HCT116 (cell line): ENCODE measurements around the gene PLCB1.

ENCODE experiments used
- CTCF ChIP-seq, 3 experiments: fragments of 200-600 bp in 1 of 3; sonication (generic) in 1 of 3; IDR thresholded peaks in 2 of 3; conservative IDR thresholded peaks in 1 of 3; 2 replicates each; pipeline ENCODE4 v1.5.1; 2012 to 2017; ENCODE audit warnings: low read depth in 2 of 3, low read length in 2 of 3, antibody characterized with exemption in 1 of 3, borderline replicate concordance in 1 of 3, control low read depth in 1 of 3, mild to moderate bottlenecking in 1 of 3, mixed read lengths in 1 of 3, mixed run types in 1 of 3, moderate library complexity in 1 of 3; ENCODE audit not compliant: insufficient read depth in 1 of 3
- EZH2phosphoT487 ChIP-seq: fragments of 200-600 bp; IDR thresholded peaks from 2 replicates; pipeline ENCODE4 v1.6.1; 2018; ENCODE audit warnings: antibody characterized with exemption, borderline replicate concordance
- POLR2AphosphoS5 ChIP-seq: IDR thresholded peaks from 2 replicates; pipeline ENCODE4 v1.6.1; 2011; ENCODE audit warnings: mild to moderate bottlenecking, low read depth, low read length, moderate library complexity
- SP1 ChIP-seq: IDR thresholded peaks from 2 replicates; pipeline ENCODE4 v1.6.1; 2012; ENCODE audit warnings: low read depth
- ZBTB33 ChIP-seq: IDR thresholded peaks from 2 replicates; pipeline ENCODE4 v1.6.1; 2011; ENCODE audit warnings: mild to moderate bottlenecking, low read length, moderate library complexity; ENCODE audit not compliant: insufficient replicate concordance; ENCODE audit errors: extremely low read depth
- ZNF274 ChIP-seq: fragments of 200-500 bp; sonication (Bioruptor generic); IDR thresholded peaks from 2 replicates; pipeline ENCODE4 v1.6.1; 2014; ENCODE audit warnings: mild to moderate bottlenecking, low read depth, low read length, inconsistent platforms
- TF ChIP-seq, protein P1 (sequence below): IDR thresholded peaks from 2 replicates; pipeline ENCODE4 v1.6.1; 2012

DNA sequence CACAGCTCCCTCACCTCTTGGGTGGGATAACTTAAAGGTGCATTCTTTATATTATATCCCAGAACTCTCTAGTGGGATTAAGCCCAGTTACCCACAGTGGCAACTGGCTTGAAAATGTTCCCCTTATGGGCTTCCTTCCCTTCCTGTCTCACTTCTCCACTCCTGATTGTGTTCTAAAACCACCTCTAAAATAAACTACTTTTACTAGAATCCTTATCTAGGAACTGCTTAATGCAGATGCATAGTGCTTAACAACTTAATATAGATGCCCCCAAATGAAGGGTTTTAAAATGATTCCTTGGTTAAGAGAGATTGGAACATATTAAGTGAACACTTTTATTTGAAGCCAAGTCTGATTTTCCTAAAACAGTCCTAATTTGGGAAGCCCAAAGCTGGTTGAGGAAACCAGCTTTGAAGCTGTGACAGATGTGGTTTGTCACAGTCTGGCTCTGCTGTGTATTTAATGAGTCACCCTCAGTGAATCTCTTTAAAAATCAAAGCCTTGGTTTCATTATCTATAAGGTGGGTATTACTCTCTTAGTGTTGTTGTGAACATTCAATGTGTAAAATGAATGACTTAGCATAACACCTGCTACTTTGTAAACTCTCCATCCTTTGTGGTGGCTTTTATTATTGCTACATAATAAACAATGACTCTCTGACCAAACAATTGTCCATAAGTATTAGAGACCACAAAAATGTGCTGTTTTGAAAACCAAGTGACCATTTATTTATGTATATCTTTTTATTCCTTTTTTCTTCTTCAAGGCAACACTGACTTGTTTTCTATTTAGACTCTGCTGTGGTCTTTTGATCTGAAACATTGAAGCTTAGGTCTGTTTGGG is 24.4 kb downstream of the PLCB1 start:
- no peak for TF ChIP-seq ZNF274
- TF ChIP-seq CTCF (IDR thresholded peaks at IDR 0.05 in 2 of 3, conservative IDR thresholded peaks at IDR 0.05 in 1 of 3; ENCODE audit: borderline replicate concordance in 1 of 3, insufficient read depth in 1 of 3, low read depth in 2 of 3, low read length in 2 of 3), result no peak
- TF ChIP-seq, protein P1, sequence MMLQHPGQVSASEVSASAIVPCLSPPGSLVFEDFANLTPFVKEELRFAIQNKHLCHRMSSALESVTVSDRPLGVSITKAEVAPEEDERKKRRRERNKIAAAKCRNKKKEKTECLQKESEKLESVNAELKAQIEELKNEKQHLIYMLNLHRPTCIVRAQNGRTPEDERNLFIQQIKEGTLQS, result no peak
- TF ChIP-seq ZBTB33, result no peak
- TF ChIP-seq SP1, result peak; percentile 30; the same call in 1 of the 2 replicates
- no peak for TF ChIP-seq POLR2AphosphoS5
- no peak for TF ChIP-seq EZH2phosphoT487
